Epithelial cell of esophagus (primary cell): ENCODE data around the gene DNAAF3.

Experiments used
- DNase-seq: peaks from one replicate; pipeline ENCODE4 v3.0.0; 2010; ENCODE audit warnings: low read depth
- H3K4me3 ChIP-seq: 2 replicates; pipeline ENCODE4 v1.5.1; 2011; ENCODE audit warnings: mild to moderate bottlenecking, low read length, control low read depth
- TF ChIP-seq, protein P1 (sequence below): IDR thresholded peaks from 2 replicates; pipeline ENCODE4 v1.5.1; 2011; ENCODE audit warnings: low read depth, mild to moderate bottlenecking, low read length, control low read depth, inconsistent platforms; ENCODE audit not compliant: insufficient read depth; ENCODE audit errors: missing control alignments

The DNAAF3 gene

DNA sequence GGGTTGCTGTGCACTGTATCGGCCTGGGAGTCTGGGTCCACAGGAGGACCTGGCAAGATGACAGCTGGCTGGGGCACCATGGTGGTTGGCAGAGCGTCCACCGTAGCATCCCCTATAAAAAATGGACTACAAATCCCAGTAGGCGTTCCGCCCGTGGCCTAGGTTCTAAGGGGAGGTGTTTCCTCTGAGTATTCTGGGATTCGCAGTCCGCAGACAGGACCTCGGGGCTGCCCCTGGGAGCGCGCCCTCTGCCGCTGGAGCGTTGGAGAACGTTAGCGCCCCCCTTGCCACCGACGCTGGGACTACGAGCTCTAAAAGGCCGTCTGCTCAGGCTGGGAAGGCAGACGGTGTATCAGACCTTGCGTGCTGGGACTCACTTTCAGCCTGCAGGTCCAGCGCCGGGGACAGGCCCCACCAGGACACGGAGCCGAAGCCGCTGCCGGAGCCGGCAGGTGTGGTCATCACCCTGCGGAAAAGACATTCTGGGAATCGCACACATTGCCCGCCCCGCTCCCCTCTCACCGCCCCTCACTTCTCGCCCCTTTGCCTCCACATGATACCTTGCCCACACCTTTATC lies 372 bp downstream of the DNAAF3 start:
- TF ChIP-seq, protein P1, sequence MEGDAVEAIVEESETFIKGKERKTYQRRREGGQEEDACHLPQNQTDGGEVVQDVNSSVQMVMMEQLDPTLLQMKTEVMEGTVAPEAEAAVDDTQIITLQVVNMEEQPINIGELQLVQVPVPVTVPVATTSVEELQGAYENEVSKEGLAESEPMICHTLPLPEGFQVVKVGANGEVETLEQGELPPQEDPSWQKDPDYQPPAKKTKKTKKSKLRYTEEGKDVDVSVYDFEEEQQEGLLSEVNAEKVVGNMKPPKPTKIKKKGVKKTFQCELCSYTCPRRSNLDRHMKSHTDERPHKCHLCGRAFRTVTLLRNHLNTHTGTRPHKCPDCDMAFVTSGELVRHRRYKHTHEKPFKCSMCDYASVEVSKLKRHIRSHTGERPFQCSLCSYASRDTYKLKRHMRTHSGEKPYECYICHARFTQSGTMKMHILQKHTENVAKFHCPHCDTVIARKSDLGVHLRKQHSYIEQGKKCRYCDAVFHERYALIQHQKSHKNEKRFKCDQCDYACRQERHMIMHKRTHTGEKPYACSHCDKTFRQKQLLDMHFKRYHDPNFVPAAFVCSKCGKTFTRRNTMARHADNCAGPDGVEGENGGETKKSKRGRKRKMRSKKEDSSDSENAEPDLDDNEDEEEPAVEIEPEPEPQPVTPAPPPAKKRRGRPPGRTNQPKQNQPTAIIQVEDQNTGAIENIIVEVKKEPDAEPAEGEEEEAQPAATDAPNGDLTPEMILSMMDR, result peak; percentile 63
- DNase-seq, result peak; percentile 90
- peak overlapping the region; percentile 66 for H3K4me3 ChIP-seq

- H3K4me3 ChIP-seq, result no peak overlapping the region
- DNase-seq, result no peak
- TF ChIP-seq, protein P1, result no peak
Measured at GRCh38 chr19:55161571-55162322, 4.7 kb downstream of the DNAAF3 start.

- TF ChIP-seq, protein P1, result no peak
- DNase-seq, result no peak
- H3K4me3 ChIP-seq, result no peak overlapping the region
Measured at GRCh38 chr19:55160986-55161365, 5.4 kb downstream of the DNAAF3 start.

- TF ChIP-seq, protein P1, result peak; percentile 91
- peak; percentile 88 for DNase-seq
- H3K4me3 ChIP-seq, result no peak overlapping the region
Measured at GRCh38 chr19:55160128-55160985, 6.1 kb downstream of the DNAAF3 start.

DNA sequence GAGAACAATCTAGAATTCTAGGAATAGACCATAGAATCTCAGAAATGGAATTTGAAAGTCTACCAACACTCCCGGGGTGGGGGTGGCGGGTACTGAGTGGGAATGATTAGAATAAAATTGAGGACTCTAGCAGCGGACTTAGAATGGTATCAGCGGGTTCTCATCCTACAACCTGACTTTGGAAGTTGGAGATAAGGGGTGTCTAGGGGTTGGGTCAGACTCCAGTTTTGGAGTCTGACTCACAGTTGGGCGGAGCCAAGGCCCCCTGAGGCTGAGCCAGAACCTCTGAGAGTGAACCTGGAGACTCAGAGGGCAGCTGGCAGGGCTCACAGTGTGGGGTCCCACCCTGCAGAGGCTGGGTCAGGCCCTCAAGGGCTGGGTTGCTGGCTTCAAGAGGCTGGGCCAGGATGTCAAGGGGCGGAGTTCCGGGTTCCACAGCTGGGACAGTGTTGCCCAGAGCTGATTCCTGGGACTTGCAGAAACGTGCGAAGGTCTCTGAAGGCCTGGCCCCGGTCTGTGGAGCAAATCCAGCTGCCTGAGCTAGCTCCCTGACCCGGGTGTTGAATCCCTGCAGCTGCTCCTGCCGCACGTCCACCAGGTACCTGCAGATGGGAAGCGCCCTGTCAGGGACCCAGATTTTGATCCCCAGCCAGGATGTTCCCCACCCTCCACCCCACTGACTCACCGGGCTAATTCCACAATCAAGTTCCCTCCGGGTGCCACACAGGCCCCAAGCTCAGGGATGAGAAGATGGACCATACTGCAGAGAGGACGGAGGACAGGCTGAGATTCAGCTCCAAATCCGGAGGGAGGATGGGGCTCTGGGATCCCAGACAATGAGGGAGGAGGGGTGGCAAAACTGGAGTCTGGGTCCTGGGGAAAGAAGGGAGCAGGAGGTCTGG lies 7.3 kb downstream of the DNAAF3 start:
- no peak overlapping the region for H3K4me3 ChIP-seq
- TF ChIP-seq, protein P1, result no peak
- peak; percentile 44 for DNase-seq

GRCh38 chr19:55158423-55158822 lies 8.0 kb downstream of the DNAAF3 start:
- DNase-seq, result no peak
- TF ChIP-seq, protein P1, result no peak
- H3K4me3 ChIP-seq, result no peak overlapping the region
